GM21390 (cell line): ENCODE results near the gene CALN1.
"Not testable (repeated sequence)": the region's sequence is repeated elsewhere in the genome, so short reads cannot be mapped to it uniquely, and the experiment has no call there.

ENCODE experiments used
- ATAC-seq: cut with Tn5 transposase; IDR thresholded peaks from one replicate; pipeline ENCODE4 v1.9.1; 2021; ENCODE audit not compliant: unreplicated experiment

CALN1 gene

DNA sequence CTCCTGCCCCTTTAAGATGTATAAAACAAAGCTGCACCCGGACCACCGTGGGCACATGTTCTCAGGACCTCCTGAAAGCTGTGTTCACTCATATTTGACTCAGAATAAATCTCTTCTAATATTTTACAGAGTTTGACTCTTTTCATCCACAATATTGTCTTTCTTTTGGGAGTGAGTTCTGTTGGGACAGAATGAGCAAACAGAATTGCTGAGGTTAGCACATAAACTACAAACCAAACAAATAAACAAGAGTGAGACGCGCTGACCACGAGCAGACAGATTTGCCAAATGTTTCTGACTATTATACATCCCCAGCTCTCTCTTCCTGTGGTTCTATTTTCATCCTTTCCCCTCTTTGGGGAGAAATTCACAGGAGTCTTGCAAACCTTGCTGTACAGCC, 526.7 kb downstream of the CALN1 start:
- no peak for ATAC-seq

DNA sequence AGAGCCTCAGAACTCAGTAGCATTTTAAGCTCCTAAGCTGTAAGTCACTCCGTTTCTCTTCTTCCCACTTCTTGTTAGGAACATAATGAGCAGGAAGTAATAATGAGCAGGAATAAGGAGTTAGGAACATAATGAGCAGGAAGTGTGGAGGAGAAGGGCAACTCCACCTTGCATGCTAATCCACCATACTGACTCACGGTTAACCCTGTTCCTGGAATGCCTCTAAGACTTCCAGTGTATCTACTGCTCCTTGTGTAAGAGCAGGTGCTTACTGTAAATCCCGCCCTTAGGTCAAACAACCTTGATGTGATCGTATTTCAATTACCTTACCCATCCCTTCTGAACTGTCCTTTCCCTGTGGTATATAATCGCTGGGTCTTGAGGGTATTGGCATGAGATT, 528.7 kb downstream of the CALN1 start:
- ATAC-seq = no peak

DNA sequence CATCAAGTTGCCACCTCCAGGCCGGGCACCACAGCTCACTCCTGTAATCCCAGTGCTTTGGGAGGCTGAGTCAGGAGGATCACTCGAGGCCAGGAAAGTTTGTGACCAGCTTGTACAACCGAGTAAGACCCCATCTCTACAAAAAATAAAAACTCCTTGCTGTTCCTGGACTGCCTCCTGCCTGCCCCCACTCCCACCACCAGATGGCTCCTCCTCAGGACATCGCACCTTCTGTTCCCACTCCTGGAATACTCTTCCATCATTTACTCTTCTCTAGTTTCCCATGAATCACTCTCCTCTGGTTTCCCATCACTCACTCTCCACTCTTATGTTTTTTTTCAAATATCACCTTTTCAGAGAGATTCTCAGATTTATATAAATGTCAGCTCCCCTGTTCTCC, 540.7 kb downstream of the CALN1 start:
- no peak for ATAC-seq

DNA sequence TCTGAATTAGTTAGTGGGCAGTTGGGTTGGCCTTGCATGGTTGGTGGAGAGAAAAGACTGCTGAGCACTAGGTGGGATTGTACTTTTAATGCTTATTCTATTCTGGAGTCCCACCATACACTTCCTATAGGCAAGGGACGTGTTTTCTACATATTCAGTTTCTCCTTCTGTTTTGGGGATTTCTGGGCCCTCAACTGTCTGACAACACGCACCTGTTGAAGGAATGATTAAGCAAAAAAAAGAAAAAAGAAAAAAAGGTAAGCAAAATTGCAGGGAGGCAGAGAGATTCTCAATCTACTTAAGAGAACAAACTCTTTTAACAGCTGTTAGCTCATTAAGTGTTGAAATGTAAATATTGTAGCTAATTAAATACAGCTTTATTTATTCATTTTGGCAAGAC, 541.3 kb downstream of the CALN1 start:
- no peak for ATAC-seq

DNA sequence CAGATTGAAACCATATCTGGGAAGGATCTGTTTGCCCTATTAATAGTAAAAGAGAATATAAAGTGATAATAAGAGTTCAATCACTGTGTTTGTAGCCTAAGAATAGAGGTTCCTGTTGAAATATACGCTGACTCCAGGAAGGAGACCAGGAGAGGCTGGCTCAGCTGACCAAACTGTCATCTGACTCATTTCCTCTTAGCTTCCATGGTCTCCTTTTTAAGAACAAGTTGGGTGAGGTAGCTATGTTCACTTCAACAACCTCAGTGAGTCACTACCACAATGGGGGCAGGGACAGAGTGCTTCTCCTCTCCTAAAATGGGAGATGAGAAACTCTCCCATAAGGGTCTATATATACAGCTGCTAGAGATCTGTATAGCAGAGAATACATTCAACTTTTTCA, 543.3 kb downstream of the CALN1 start:
- ATAC-seq = no peak

DNA sequence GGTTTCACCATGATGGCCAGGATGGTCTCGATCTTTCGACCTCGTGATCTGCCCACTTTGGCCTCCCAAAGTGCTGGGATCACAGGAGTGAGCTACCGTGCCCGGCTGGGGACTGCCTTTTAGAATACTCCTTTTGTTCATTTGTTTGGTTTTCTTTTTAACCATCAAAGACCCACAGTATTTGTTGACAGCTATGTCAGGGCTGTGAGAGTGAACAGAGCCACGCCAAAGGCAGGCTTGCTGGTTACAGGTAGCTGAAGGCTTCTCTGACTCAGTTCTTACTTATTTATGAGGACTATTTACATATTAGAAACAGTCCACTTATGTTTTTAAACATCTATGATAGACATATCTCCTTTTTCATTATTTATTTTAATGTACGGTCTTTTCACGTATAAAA, 544.5 kb downstream of the CALN1 start:
- no peak for ATAC-seq

DNA sequence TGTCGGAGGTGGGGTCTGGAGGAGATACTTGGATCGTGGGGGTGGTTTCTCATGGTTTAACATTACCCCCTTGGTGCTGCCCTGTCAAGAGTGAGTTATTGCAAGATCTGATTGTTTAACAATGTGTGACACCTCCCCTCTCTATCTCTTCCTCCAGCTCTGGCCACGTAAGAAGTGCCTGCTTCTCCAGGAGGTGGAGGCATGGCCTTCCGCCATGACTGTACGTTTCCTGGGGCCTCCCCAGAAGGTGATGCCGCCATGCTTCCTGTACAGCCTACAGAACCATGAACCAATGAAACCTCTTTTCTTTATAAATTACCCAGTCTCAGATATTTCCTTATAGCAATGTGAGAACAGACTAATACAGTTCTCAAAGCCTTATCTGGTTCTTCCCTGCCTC, 547.0 kb downstream of the CALN1 start:
- no peak for ATAC-seq

DNA sequence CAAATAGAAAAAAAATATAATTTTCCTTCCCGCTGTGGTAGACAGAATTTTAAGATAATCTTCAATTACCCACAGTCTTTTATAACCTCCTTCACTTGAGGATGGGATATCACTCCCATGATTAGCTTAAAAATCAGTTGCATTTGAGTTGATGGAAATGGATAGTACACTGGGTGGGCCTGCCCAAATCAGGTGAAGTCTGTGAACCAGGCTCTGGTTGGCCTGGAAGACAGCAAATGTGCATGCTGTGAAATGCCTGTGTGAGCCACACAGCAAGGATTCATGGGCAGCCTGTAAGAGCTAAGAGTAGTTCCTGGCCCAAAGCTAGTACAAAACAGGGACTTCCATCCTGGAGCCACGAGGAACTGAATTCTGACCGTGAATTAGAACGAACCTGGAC, 548.0 kb downstream of the CALN1 start:
- ATAC-seq = no peak

DNA sequence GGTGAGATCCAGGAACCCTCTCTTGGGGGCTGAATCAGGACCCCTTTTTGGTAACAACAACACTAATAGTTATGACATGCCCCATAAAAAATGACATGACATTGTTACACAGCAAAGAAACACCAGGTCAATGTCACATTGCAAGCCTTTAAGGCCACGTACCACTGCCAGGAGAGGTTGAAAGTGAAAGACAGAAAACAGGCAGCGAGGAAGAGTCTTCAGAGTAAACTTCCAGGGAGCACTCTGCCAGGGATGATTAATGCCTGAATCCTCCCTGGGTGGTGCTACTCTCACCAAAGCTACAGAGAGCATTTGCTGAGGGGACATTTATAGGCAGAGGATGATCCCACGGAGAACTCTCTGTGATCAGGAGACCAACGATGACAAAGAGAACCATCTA, 551.6 kb downstream of the CALN1 start:
- ATAC-seq = no peak

DNA sequence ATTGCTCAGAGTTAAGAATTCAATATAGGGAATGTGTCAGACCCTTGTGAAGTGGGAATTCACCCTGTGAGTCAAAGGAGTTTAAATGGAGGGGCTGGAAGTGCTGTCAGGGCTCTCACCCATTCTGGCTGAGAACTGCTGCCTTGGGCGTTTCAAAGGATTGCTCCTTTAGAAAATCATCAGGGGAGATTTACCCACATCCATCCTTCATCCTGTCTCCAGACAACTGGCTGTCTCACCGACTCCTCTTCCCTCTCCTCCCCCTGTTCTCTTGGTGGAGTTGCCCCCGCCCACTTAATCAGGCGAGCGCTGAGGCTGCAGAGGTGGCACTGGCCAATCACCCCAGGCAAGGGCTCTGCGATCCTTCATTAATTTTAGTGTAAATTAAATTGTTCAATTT, 554.8 kb downstream of the CALN1 start:
- no peak for ATAC-seq

DNA sequence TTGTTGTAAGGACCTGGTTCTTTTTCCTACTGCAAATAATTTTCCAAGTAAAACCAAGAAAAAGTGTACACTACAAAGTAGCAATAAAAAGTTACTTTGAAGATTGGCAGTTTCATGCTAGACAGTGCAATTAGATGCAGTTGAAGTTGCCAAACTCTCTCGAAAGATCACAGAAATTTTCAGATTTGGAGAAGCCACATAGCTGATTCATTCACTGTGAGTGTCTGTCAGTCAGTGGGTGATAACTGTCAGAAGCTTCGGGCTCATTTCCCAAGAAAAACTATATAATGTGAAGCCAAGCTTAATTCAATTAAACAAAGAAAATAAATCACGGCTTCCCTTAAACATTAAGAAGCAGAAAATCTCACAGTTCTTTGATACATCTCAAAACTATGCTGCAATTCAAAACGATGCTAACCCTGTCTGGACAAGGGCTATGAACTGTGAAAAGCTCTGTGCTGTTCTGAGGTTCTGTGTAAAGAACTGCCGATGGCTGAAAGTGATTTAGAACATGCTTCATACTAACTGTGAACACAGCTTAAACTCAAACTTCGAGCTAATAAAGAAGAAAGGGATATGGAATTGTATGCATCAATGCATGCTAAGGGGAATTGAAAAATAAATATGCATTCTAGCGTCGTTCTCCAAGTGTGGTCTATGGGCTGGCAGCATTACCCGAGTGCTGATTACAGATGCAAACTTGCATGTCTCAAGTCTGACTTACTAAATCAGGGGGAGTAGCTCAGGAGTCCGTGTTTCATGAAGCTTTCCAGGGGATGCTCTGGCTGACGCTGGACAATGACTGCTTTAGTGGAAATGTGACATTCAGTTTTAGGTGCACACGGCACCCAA, 557.4 kb downstream of the CALN1 start:
- no peak for ATAC-seq

DNA sequence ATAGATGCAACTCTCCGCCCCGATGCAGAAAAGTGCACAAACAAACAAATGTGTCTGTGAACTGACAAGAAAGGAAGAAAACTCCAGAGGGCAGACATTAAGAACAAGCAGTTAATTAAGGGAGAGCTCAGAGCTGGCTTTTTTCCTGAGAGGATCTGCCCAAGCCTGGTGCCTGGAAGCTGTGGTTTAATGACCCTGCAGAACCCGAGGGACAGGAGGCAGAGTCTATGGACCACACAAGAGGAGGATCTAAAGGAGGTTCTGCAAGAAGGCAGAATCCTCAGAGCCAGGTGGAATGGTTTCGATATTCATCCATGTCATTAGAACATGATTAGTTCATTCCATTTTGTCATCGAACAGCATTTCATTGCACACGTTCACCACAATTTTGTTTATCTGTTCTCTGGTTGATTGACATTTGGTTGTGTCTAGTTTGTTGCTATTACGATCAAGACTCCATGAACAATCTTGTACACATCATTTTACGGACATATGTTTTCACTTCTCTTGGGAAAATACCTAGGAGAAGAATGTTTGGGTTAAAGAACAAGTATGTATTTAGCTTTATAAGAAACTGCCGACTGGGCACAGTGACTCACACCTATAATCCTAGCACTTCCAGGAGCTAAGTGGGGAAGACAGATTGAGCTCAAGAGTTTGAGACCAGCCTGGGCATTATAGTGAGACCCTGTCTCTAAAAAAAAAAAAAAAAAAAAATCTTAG, 560.2 kb downstream of the CALN1 start:
- no peak for ATAC-seq

DNA sequence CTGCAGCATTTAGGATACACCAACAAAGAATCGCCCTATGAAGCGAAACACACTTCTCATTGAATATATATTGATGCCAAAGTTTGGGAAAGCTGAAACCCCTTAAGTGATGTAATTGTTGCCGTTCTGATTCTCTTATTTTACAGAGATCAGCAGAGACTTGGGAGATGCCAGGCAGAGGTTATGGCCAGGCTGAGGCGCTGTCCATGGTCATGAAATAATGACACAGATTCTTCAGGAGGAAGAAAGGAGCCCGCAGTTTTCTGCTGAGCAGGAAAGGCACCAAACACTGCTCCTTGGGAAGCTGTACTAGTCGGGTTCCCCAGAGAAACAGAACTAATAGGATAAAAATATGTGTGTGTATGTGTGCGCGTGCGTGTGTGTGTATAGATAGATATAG, 566.0 kb downstream of the CALN1 start:
- no peak for ATAC-seq

DNA sequence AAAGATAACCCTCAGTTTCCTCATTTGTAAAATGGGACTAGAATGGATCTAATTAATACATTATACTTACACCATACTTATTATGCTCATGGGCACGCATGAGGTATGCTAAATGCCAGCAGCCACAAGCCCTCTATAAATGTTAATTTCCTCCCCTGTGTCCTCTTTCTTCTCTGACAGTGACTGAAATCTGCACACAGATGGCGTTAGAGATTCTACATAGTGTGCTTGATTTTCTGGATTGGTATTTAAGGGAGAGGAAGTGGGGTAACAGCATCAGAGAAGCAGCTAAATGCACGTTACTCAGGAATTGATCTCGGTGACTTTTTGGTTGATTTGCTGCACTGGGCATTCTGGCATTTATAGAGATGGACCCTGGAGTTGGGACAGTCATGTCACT, 568.5 kb downstream of the CALN1 start:
- no peak for ATAC-seq

DNA sequence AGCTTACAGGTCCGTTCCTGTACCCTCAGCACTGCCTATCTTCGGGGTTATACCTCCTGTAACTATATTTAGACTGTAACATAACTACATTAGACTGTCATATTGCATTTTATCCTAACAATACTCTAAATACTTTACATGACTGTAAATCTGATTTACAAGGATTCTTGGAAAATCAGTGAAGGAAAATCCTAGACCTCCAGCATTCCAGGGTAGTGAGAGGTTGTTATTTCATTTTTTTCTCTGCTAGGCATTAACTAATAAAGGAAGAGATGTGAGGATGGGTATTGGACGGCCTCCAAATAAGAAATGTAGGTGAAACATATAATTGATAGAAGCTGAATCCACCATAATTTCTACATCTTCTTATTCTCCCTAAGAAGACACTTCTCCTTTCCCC, 569.4 kb downstream of the CALN1 start:
- no peak for ATAC-seq

DNA sequence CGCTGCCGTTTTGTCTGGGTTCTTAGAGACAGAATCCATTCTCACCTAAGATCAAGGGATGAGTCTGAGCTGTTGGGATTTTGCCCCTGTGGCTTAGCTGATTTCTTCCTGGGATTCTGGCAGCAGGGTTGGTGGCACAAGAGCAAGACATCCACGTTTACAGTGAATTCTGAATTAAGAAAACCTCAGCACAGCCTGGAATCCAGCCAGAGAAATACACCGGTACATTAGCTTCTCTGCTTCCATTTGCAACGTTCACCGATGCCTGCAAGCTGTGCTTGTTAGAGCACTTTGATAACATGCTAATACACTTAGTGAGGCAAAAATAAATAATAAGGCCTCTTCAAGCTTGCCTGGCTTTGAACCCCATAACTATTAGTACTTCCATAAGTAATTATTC, 569.8 kb downstream of the CALN1 start:
- ATAC-seq = no peak

DNA sequence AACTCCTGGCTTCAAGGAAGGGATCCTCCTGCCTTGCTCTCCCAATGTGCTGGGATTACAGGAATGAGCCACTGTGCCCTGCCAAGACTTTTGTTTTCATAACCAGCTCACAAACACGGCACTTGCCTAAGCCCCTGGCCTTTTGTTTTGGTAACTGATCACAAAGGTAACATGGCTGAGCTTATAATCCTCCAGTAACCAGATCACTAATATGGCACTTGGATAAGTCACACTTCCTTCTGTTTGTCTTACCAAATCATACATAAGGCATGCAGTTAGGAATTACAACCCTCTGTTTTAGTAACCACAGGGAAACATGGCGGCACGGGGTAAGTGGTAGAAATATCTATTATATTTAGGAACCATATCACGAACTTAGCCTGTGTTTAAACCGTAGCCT, 577.1 kb downstream of the CALN1 start:
- no peak for ATAC-seq

DNA sequence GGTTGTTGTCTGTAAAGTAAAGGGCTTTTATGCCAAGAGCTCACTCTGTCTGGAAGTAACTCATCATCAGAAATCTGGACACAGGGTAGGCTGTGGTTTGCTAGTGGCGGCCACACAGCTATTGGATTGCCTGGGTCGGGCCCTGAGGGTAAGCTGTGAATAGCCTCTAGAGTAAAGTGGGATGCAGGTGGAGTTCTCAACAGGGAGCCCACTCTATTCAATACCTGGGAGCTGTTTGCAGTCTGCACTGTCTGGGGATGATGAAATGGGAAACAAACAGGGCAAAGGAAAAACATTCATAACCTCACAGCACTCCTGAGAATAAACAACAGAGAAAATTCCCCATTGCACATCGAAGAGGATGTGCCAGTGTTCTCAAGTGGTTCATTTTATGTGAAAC, 582.6 kb downstream of the CALN1 start:
- no peak for ATAC-seq

DNA sequence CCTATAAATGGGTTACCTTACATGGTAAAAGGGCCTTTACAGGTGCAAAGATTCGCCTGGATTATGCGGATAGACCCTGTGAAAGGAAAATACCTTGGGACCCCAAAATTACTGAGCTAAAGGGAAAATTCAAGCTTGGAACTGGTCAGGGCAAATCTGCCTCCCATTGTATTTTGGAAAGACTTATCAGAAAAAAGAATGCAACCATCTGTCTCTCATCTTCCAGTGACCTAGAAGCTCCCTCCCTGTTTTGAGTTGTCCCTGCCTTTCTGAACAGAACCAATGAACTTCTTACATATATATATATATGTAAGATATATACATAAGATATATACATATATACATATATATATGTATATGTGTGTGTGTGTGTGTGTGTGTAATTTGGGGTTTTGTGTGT, 583.8 kb downstream of the CALN1 start:
- no peak for ATAC-seq

DNA sequence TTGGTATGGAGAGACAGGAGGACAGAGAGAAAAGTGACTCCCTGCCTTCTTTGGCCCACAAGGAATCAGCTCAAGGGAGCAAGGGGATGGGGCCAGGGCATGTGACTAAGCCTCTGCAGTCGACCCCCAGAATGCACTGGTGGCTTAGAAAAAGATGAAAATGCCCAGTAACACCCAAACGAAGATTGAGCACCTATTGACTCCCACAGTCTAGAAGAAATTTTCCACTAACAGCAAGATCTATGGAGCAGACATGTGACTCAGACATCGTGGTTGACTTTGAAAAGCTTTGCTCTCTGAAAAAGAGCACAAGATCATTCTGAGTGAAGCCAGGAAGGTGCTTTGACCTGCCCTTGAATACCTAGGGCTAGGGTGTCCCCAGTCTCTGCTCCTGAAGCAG, 586.0 kb downstream of the CALN1 start:
- no peak for ATAC-seq

DNA sequence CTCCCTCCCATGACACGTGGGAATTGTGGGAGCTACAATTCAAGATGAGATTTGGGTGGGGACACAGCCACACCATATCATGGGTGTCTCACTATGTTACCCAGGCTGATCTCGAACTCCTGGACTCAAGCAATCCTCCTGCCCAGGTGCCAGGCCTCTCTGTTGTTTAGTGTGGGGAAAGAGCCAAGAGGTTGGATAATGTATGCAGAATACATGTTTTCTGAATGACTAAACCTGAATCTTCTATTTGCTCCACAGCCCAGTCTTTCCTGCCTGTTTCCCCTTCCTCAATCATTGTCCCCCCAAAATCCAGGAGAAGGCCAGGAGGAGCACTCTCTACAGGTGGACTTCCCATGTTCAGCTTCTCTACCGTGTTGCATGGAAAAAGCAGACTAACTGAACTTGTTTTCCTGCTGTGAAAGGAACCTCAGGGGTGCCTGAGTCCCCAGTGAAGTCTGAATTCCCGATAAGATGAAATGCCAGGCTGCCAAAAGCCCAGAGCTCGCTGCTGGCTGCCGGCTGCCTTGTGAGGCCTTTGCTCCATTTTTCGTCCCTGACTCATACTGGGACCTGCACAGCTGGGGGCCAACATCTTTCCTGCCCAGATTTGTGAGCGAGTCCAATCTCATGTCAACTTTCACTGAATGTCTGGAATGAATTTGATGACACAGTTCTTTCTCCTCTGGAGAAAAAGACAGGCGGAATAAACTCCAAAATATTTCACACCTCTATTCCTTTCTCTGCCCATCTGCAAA, 588.0 kb downstream of the CALN1 start:
- no peak for ATAC-seq

DNA sequence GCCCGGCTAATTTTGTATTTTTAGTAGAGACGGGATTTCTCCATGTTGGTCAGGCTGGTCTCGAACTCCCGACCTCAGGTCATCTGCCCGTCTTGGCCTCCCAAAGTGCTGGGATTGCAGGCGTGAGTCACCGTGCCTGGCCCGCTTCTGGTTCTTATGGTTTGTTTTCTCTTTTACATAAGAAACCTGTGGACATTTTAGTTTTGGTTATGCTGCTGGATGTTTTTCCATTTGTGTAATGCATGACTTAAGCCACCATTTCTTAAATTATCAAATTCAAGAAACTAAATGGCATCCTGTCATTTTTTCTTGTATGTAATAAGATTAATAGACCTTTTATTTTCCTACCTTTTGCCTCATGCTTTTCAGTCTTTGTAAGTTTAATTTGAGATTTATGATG, 589.7 kb downstream of the CALN1 start:
- not testable (repeated sequence) for ATAC-seq
